Measurements from ENCODE around the gene POLR2C.
"Not testable (repeated sequence)": the region's sequence is repeated elsewhere in the genome, so short reads cannot be mapped to it uniquely, and the experiment has no call there.

POLR2C gene

GRCh38 chr16:57479976-57480753 is 17.7 kb downstream of the POLR2C start:
- DNase-seq: no peak

GRCh38 chr16:57480754-57481230 is 18.3 kb downstream of the POLR2C start:
- DNase-seq: no peak

GRCh38 chr16:57481421-57481820 is 18.9 kb downstream of the POLR2C start:
- no peak for DNase-seq

GRCh38 chr16:57482845-57483545 is 20.5 kb downstream of the POLR2C start:
- DNase-seq: no peak

GRCh38 chr16:57483725-57484514 is 21.4 kb downstream of the POLR2C start:
- no peak for DNase-seq

- no peak for DNase-seq
These were observed 22.1 kb downstream of the POLR2C start for GRCh38 chr16:57484515-57485005.

GRCh38 chr16:57485091-57485915 is 22.8 kb downstream of the POLR2C start:
- no peak for DNase-seq

- peak; percentile 33 to 74 (median 68) for DNase-seq
These were observed 23.7 kb downstream of the POLR2C start, which contains the start of gene DOK4 for GRCh38 chr16:57485916-57486857. Gene DOK4 (minus strand): TSS chr16:57486493. CDS start chr16:57479507, 6,986 bp downstream.

GRCh38 chr16:57486858-57487834 is 24.7 kb downstream of the POLR2C start:
- DNase-seq: no peak

- DNase-seq: no peak
These were observed 26.8 kb downstream of the POLR2C start for GRCh38 chr16:57489229-57489628.

- no peak for DNase-seq
These were observed 31.3 kb downstream of the POLR2C start for GRCh38 chr16:57493767-57494166.

GRCh38 chr16:57497121-57497520 is 34.6 kb downstream of the POLR2C start:
- DNase-seq: no peak

GRCh38 chr16:57498031-57498430 is 35.6 kb downstream of the POLR2C start:
- no peak for DNase-seq

GRCh38 chr16:57499941-57500340 is 37.5 kb downstream of the POLR2C start:
- DNase-seq: not testable (repeated sequence)

GRCh38 chr16:57500578-57501111 is 38.2 kb downstream of the POLR2C start:
- no peak for DNase-seq

GRCh38 chr16:57501492-57501891 is 39.0 kb downstream of the POLR2C start:
- DNase-seq: no peak

GRCh38 chr16:57502048-57502775 is 39.7 kb downstream of the POLR2C start:
- DNase-seq: no peak

GRCh38 chr16:57503366-57503765 is 40.9 kb downstream of the POLR2C start:
- DNase-seq: no peak

- DNase-seq: no peak
These were observed 41.5 kb downstream of the POLR2C start for GRCh38 chr16:57504001-57504400.
